ENCODE results near the gene ZFYVE27.

The ZFYVE27 gene

GRCh38 chr10:97711640-97712572 lies 25.0 kb upstream of the ZFYVE27 start:
- H3K27ac ChIP-seq = no peak overlapping the region
- TF ChIP-seq CTCF (IDR thresholded peaks at IDR 0.05) (no peak), ZFX (IDR thresholded peaks at IDR 0.05; ENCODE audit: borderline replicate concordance) (no peak)

GRCh38 chr10:97713339-97713825 lies 23.5 kb upstream of the ZFYVE27 start, which contains the start of gene MARVELD1:
Gene MARVELD1, plus strand, starts transcription at chr10:97713730. Its CDS starts 147 bp downstream, at chr10:97713877.
- peak within 1 kb of the TSS; percentile 58 for H3K27ac ChIP-seq
- no peak for TF ChIP-seq CTCF (IDR thresholded peaks at IDR 0.05)
- TF ChIP-seq ZFX (IDR thresholded peaks at IDR 0.05; ENCODE audit: borderline replicate concordance) = no peak

- H3K27ac ChIP-seq = peak overlapping the region; percentile 58
- TF ChIP-seq CTCF (IDR thresholded peaks at IDR 0.05) = peak; percentile 68
- TF ChIP-seq ZFX (IDR thresholded peaks at IDR 0.05; ENCODE audit: borderline replicate concordance) = no peak
These were observed 23.0 kb upstream of the ZFYVE27 start for GRCh38 chr10:97713826-97714400.

GRCh38 chr10:97714401-97715258 lies 22.3 kb upstream of the ZFYVE27 start:
- no peak; the same call in 1 of the 2 replicates for TF ChIP-seq CTCF (IDR thresholded peaks at IDR 0.05)
- no peak for TF ChIP-seq ZFX (IDR thresholded peaks at IDR 0.05; ENCODE audit: borderline replicate concordance)
- H3K27ac ChIP-seq = peak overlapping the region; percentile 58

- no peak overlapping the region for H3K27ac ChIP-seq
- no peak for TF ChIP-seq CTCF (IDR thresholded peaks at IDR 0.05)
- no peak for TF ChIP-seq ZFX (IDR thresholded peaks at IDR 0.05; ENCODE audit: borderline replicate concordance)
These were observed 21.6 kb upstream of the ZFYVE27 start for GRCh38 chr10:97715259-97715874.

GRCh38 chr10:97717627-97718026 lies 19.3 kb upstream of the ZFYVE27 start:
- no peak overlapping the region for H3K27ac ChIP-seq
- TF ChIP-seq CTCF (IDR thresholded peaks at IDR 0.05) = no peak
- TF ChIP-seq ZFX (IDR thresholded peaks at IDR 0.05; ENCODE audit: borderline replicate concordance) = no peak
